Heart left ventricle (tissue), 16 donors: Measurements from ENCODE around the gene TMEM170B. TPM values are rescaled to one million over a fixed set of nuclear protein-coding genes. Genes with fewer than 3 reads are reported as not detected.

Experiments used
- ATAC-seq, 4 donors: fragments of 200-7000 bp; cut with Tn5 transposase; one replicate each; pipeline ENCODE4 v1.9.1; 2020 to 2022; ENCODE audit warnings: moderate library complexity in 4 of 4, mild to moderate bottlenecking in 3 of 4, moderate number of reproducible peaks in 1 of 4
- DNase-seq, 5 donors: peaks; one replicate each; pipeline ENCODE4 v3.0.0-alpha.2; 2020
- H3K27ac ChIP-seq, 12 donors: fragments of 200-600 bp; sonication (generic) in 4 of 12; one replicate each; pipeline versions ENCODE4 v1.5.0 to v1.8.0; 2016 to 2022; ENCODE audit warnings: mild to moderate bottlenecking in 2 of 12
- H3K27me3 ChIP-seq, 9 donors: fragments of 200-600 bp; sonication (generic) in 2 of 9; one replicate each; pipeline versions ENCODE4 v1.5.1 to v1.8.0; 2016 to 2022; ENCODE audit warnings: mild to moderate bottlenecking in 3 of 9
- H3K36me3 ChIP-seq, 9 donors: fragments of 200-600 bp; sonication (generic) in 2 of 9; one replicate each; pipeline versions ENCODE4 v1.5.0 to v1.8.0; 2018 to 2022; ENCODE audit warnings: mild to moderate bottlenecking in 2 of 9
- H3K4me1 ChIP-seq, 12 donors: fragments of 200-600 bp; sonication (generic) in 4 of 12; one replicate each; pipeline versions ENCODE4 v1.5.0 to v1.8.0; 2016 to 2022; ENCODE audit warnings: mild to moderate bottlenecking in 3 of 12
- H3K4me3 ChIP-seq, 12 donors: fragments of 200-600 bp; sonication (generic) in 4 of 12; one replicate each; pipeline versions ENCODE4 v1.5.0 to v1.8.0; 2017 to 2022; ENCODE audit warnings: mild to moderate bottlenecking in 9 of 12, moderate library complexity in 4 of 12
- H3K9me3 ChIP-seq, 12 donors: fragments of 200-600 bp; sonication (generic) in 4 of 12; one replicate each; pipeline versions ENCODE4 v1.5.0 to v1.8.0; 2016 to 2022; ENCODE audit warnings: mild to moderate bottlenecking in 1 of 12
- CTCF ChIP-seq, 12 donors: fragments of 200-600 bp; sonication (generic) in 4 of 12; IDR thresholded peaks; one replicate each; pipeline versions ENCODE4 v1.5.0 to v1.8.0; 2018 to 2022; ENCODE audit warnings: antibody characterized with exemption in 12 of 12, mild to moderate bottlenecking in 5 of 12
- POLR2A ChIP-seq, 2 donors: fragments of 450-650 bp; IDR thresholded peaks; one replicate each; pipeline ENCODE4 v1.6.1; 2017; ENCODE audit warnings: antibody characterized with exemption in 2 of 2, mild to moderate bottlenecking in 2 of 2, moderate library complexity in 2 of 2
- WGBS, 4 donors: extraction: QIAGEN DNeasy Blood & Tissue Kit in 2 of 4; methylation state at CpG; one replicate each; pipeline versions ENCODE4 v1.1.5 to v1.1.7; 2013 to 2018; 5-methylcytosine and 5-hydroxymethylcytosine counted together
- intact Hi-C, 10 donors: fragments of 100-400 bp; cut with DNase I; formaldehyde crosslinking; loops; one replicate each; pipeline versions ENCODE4 v1.11.1 to v1.14.2; 2022
- polyA plus RNA-seq, 2 donors: library from polyadenylated mRNA; stranded (reverse); fragments of 200-250 nt; gene quantifications; one replicate each; pipeline ENCODE4 v1.2.3, GENCODE V29; 2013
- total RNA-seq, 9 donors: library from RNA; depleted of rRNA in 2 of 9; stranded (reverse); fragments of >200 nt in 2 of 9; fragmentation: NEBNext Ultra II Directional in 3 of 9; extraction: Animal tissue kit (Norgen Biotek cat#: 25700) in 3 of 9; gene quantifications; one replicate each; pipeline versions ENCODE4 v1.1.0 to v1.2.4, GENCODE V29; 2016 to 2023
- donor health status: ischemic (EF 13 %, LVEDD 7.1; RV severe dilation, severe dysfunction).
- donor health status: healthy with polysubstance abuse.
- donor health status: DM: no; HTN: yes; CAD: no.
- donor health status: DM: no; HTN: no; CAD: no.
- donor health status: ischemic (EF 25% LVEDD 6.9; RV normal size, moderate dysfunction).
- donor health status: ischemic (EF 25% LVEDD 5.7; RV mildly dilated, moderate dysfunction).
- donor health status: healthy.
- donor health status: DM: yes; HTN: yes; CAD: no.
- donor health status: ischemic (EF 35%, LVEDD 5.7; RV mildly dilated, moderate dysfunction).
- donor health status: nonischemic (EF 11% LVEDD 7.7; RV severe dilation, severe dysfunction).
- donor health status: DM: yes; HTN: yes; CAD: no.
- donor health status: PGD.
- donor health status: ischemic (EF 29% LVEDD 5.4; RV normal size, mild dysfunction).
- donor health status: nonischemic (EF 23%, LVEDD 6.1; RV moderate dilation, normal function).

Gene TMEM170B
- total and polyA plus RNA-seq, 11 donors = 1.0 to 5.9 (median 3.9) TPM

GRCh38 chr6:11515763-11516162 lies 21.8 kb upstream of the TMEM170B start:
- no peak for DNase-seq
- ATAC-seq = no peak
- TF ChIP-seq CTCF (IDR thresholded peaks at IDR 0.05) = no peak
- TF ChIP-seq POLR2A (IDR thresholded peaks at IDR 0.05) = no peak
- Histone ChIP-seq H3K36me3 (no peaks in the 10 kb centered on the region), H3K4me1 (peaks cover 0 to 10% (median 0%) of the 10 kb centered on the region in 12 donors), H3K27me3 (no peaks in the 10 kb centered on the region), H3K9me3 (peaks cover 0 to 30% (median 7%) of the 10 kb centered on the region in 12 donors), H3K27ac (no peak overlapping the region), H3K4me3 (no peak overlapping the region)
- 74 to 82% (median 75%) methylated on average over 3 of the region's 3 CpGs for WGBS, 4 donors
- intact Hi-C loops = no loop called here

- intact Hi-C loops = no loop called here
Observed at GRCh38 chr6:11522812-11523605, 14.5 kb upstream of the TMEM170B start.

GRCh38 chr6:11525468-11526155 lies 11.9 kb upstream of the TMEM170B start:
- DNase-seq (peak in 3 of 5 donors; percentile 22 to 46 (median 34)), ATAC-seq (peak in 3 of 4 donors; percentile 53 to 81 (median 66))
- peak overlapping the region in 1 of 12 donors; percentile 69 for H3K27ac ChIP-seq
- no peak overlapping the region for H3K4me3 ChIP-seq
- intact Hi-C loops = no loop called here
- H3K4me1 ChIP-seq = peaks cover 0 to 31% (median 0%) of the 10 kb centered on the region in 12 donors
- TF ChIP-seq POLR2A (IDR thresholded peaks at IDR 0.05) (no peak), CTCF (IDR thresholded peaks at IDR 0.05) (no peak)
- H3K27me3 ChIP-seq = no peaks in the 10 kb centered on the region
- H3K9me3 ChIP-seq = no peaks in the 10 kb centered on the region
- H3K36me3 ChIP-seq = no peaks in the 10 kb centered on the region
- WGBS, 4 donors = 50 to 90% (median 89%) methylated on average over 2 of the region's 2 CpGs

More at GRCh38 chr6:11522812-11523605, 14.5 kb upstream of the TMEM170B start:
- no peak overlapping the region for H3K4me3 ChIP-seq
- DNase-seq = peak in 1 of 5 donors; percentile 28
- peak in 2 of 4 donors; percentile 28 to 48 for ATAC-seq
- H3K36me3 ChIP-seq = no peaks in the 10 kb centered on the region
- H3K27me3 ChIP-seq = no peaks in the 10 kb centered on the region
- H3K4me1 ChIP-seq = peaks cover 0 to 40% (median 0%) of the 10 kb centered on the region in 12 donors
- peaks cover 0 to 9% (median 3%) of the 10 kb centered on the region in 12 donors for H3K9me3 ChIP-seq
- TF ChIP-seq POLR2A (IDR thresholded peaks at IDR 0.05) (no peak), CTCF (IDR thresholded peaks at IDR 0.05) (no peak)
- no peak overlapping the region for H3K27ac ChIP-seq
- WGBS, 4 donors = 92 to 96% (median 93%) methylated on average over 4 of the region's 4 CpGs

- intact Hi-C loops = no loop called here
- TF ChIP-seq CTCF (IDR thresholded peaks at IDR 0.05) = no peak
- no peak for TF ChIP-seq POLR2A (IDR thresholded peaks at IDR 0.05)
- Histone ChIP-seq H3K27ac (peak overlapping the region in 1 of 12 donors; percentile 69), H3K27me3 (no peaks in the 10 kb centered on the region), H3K9me3 (no peaks in the 10 kb centered on the region), H3K4me3 (no peak overlapping the region), H3K36me3 (no peaks in the 10 kb centered on the region), H3K4me1 (peaks cover 0 to 31% (median 0%) of the 10 kb centered on the region in 12 donors)
- no peak for ATAC-seq
- WGBS, 4 donors = 86 to 90% (median 88%) methylated on average over 3 of the region's 3 CpGs
- DNase-seq = no peak
Observed at GRCh38 chr6:11526156-11526505, 11.4 kb upstream of the TMEM170B start.
